Fibroblast of the aortic adventitia (primary cell): Measurements from ENCODE around the gene HDAC5. TPM values are rescaled to one million over a fixed set of nuclear protein-coding genes. Genes with fewer than 3 reads are reported as not detected.

ENCODE experiments used
- DNase-seq: peaks from one replicate; pipeline ENCODE4 v3.0.0-alpha.2; 2010; ENCODE audit warnings: low read depth
- H3K4me3 ChIP-seq: 2 replicates; pipeline ENCODE4 v1.5.1; 2011; ENCODE audit warnings: low read depth, mild to moderate bottlenecking, control low read depth, low read length, moderate library complexity
- total RNA-seq: library from RNA; depleted of rRNA; stranded (reverse); fragments of >200 nt; gene quantifications from 2 replicates; pipeline ENCODE4 v1.2.3, GENCODE V29; 2012; ENCODE audit warnings: low replicate concordance
- TF ChIP-seq, protein P1 (sequence below): IDR thresholded peaks from 2 replicates; pipeline ENCODE4 v1.5.1; 2011; ENCODE audit warnings: mild to moderate bottlenecking, low read length, control low read depth, inconsistent platforms; ENCODE audit not compliant: insufficient read depth

The HDAC5 gene
- 29.4 and 53.1 TPM in 2 replicates for total RNA-seq

DNA sequence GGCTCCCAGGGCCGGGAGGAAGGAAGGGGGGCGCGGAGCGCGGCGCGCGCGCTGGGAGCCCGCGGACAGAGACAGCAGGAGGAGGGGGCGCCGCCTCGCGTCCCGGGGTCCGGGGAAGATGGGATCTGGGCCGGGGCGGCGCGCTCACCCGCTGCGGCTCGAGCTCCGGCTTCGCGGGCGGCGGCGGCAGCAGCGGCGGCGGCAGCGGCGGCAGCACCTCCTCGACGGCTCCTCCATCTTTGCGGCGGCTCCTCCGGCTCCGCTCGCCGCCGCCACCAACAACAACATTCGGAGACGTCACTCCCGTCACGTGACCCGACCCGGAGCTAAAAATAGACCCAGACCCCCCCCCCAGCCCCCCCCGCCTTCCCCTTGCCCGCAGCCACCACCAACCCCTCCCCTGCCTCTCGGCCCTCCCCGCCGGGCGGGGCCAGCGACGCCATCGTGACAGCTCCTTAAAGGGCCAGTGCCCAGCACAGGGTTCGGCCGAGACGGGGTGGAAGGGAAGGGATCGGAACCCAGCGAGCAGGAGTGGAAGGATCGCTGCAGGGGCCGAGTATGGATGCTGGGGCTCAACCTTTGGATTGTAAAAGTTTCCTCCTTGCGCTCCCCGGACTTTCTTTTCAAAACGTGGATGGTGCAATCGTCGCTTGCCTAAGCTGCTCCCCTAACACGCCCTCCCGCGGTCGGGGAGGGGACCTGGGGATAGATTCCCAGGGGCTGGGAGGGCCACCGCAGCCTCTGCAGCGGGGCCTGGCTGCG, at the start of gene HDAC5:
Gene HDAC5, minus strand, starts transcription at position 286 of the 762 bp plus-strand sequence. CDS start 6,126 bp downstream, outside the sequence.
- TF ChIP-seq, protein P1, sequence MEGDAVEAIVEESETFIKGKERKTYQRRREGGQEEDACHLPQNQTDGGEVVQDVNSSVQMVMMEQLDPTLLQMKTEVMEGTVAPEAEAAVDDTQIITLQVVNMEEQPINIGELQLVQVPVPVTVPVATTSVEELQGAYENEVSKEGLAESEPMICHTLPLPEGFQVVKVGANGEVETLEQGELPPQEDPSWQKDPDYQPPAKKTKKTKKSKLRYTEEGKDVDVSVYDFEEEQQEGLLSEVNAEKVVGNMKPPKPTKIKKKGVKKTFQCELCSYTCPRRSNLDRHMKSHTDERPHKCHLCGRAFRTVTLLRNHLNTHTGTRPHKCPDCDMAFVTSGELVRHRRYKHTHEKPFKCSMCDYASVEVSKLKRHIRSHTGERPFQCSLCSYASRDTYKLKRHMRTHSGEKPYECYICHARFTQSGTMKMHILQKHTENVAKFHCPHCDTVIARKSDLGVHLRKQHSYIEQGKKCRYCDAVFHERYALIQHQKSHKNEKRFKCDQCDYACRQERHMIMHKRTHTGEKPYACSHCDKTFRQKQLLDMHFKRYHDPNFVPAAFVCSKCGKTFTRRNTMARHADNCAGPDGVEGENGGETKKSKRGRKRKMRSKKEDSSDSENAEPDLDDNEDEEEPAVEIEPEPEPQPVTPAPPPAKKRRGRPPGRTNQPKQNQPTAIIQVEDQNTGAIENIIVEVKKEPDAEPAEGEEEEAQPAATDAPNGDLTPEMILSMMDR = peak; percentile 57
- H3K4me3 ChIP-seq = peak within 1 kb of the TSS; percentile 90
- peak; percentile 93 for DNase-seq

DNA sequence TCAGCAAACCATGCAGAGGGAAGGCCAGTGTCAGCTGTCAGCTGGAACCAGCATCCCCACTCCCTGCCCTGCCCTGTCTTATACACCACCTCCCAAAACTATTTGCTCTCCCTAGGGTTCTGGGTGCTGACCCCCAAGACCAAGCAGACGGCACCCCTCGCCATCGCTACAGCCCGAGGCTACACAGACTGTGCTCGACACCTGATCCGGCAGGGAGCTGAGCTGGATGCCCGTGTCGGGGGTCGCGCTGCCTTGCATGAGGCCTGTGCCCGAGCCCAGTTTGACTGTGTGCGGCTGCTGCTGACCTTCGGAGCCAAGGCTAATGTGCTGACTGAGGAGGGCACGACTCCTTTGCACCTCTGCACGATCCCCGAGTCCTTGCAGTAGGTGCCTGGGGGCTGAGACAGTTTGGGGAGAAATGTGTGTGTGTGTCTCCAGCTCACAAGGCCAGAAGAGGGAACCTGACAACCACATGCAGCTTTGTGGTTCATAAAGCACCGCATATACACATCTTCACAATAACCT, 48.6 kb upstream of the HDAC5 start:
- no peak overlapping the region for H3K4me3 ChIP-seq
- TF ChIP-seq, protein P1 = no peak
- DNase-seq = no peak

- TF ChIP-seq, protein P1 = no peak
- H3K4me3 ChIP-seq = no peak within 1 kb of the TSS
- peak; percentile 35 for DNase-seq
Observed at GRCh38 chr17:44170499-44171201, 47.2 kb upstream of the HDAC5 start, which contains the start of gene ASB16. TSS of gene ASB16 (plus strand) at chr17:44170704. CDS start at chr17:44170790, 86 bp downstream.

DNA sequence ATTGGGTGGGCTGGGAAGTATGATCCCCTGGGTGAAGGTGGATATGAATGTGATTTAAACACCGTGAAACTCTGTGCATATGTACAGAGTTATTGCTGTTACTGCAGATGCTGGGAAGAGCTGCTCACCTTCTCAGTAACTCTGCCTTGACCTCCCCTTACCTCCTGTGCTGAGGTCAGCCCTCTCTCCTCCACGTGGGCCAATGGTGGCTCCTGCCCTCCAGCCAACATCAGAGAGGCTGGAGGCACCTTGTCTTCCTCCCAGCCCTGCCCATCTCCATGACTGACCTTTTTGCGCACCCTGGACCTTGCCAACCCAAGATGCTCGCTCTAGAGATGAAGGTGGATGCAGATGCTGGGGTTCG, 46.7 kb upstream of the HDAC5 start:
- no peak for DNase-seq
- H3K4me3 ChIP-seq = no peak overlapping the region
- TF ChIP-seq, protein P1 = no peak

- DNase-seq = no peak
- TF ChIP-seq, protein P1 = no peak
- no peak overlapping the region for H3K4me3 ChIP-seq
Observed at GRCh38 chr17:44167181-44167861, 43.9 kb upstream of the HDAC5 start.

GRCh38 chr17:44164476-44164875, 41.0 kb upstream of the HDAC5 start:
- DNase-seq = no peak
- TF ChIP-seq, protein P1 = no peak
- H3K4me3 ChIP-seq = no peak overlapping the region
